Trophoblast cell (in vitro differentiated cells and primary cell): ENCODE results near the gene CHTF18.
A peak's percentile ranks its signal among the peaks of the same experiment; 100 is the strongest.

Experiments
- DNase-seq, 2 donors: peaks; one replicate each; pipeline ENCODE4 v3.0.0-alpha.2; 2016
- H2AFZ ChIP-seq: 2 replicates; pipeline ENCODE4 v1.6.1; 2013; ENCODE audit warnings: low read length, moderate library complexity, mild to moderate bottlenecking; ENCODE audit not compliant: insufficient read depth, poor library complexity
- H2AK5ac ChIP-seq: 2 replicates; pipeline ENCODE4 v1.6.1; 2013; ENCODE audit warnings: mild to moderate bottlenecking, low read length
- H2BK120ac ChIP-seq: 2 replicates; pipeline ENCODE4 v1.6.1; 2013; ENCODE audit warnings: low read length, mild to moderate bottlenecking, moderate library complexity; ENCODE audit not compliant: insufficient read depth, poor library complexity
- H2BK12ac ChIP-seq: 2 replicates; pipeline ENCODE4 v1.6.1; 2013; ENCODE audit warnings: mild to moderate bottlenecking, low read length, moderate library complexity
- H2BK5ac ChIP-seq: 2 replicates; pipeline ENCODE4 v1.6.1; 2013; ENCODE audit warnings: low read length, low read depth, moderate library complexity, mild to moderate bottlenecking; ENCODE audit not compliant: poor library complexity
- H3K14ac ChIP-seq: 2 replicates; pipeline ENCODE4 v1.6.1; 2013; ENCODE audit warnings: mild to moderate bottlenecking, low read length
- H3K18ac ChIP-seq: 2 replicates; pipeline ENCODE4 v1.6.1; 2013; ENCODE audit warnings: mild to moderate bottlenecking, low read length
- H3K23ac ChIP-seq: 2 replicates; pipeline ENCODE4 v1.6.1; 2013; ENCODE audit warnings: low read length
- H3K27ac ChIP-seq: 2 replicates; pipeline ENCODE4 v1.5.1; 2013; ENCODE audit warnings: low read depth, mild to moderate bottlenecking, inconsistent platforms, low read length, moderate library complexity
- H3K27me3 ChIP-seq: 2 replicates; pipeline ENCODE4 v1.6.1; 2013; ENCODE audit warnings: inconsistent platforms, mild to moderate bottlenecking, low read length, moderate library complexity; ENCODE audit not compliant: insufficient read depth
- H3K36me3 ChIP-seq, 2 experiments: 1 replicate in 1 of 2; 2 replicates in 1 of 2; pipeline ENCODE4 v1.6.1; 2013; ENCODE audit warnings: low read length in 2 of 2, mild to moderate bottlenecking in 2 of 2, moderate library complexity in 1 of 2; ENCODE audit not compliant: insufficient read depth in 2 of 2, control insufficient read depth in 1 of 2
- H3K4ac ChIP-seq: 2 replicates; pipeline ENCODE4 v1.6.1; 2013; ENCODE audit warnings: low read depth, mild to moderate bottlenecking, low read length, moderate library complexity
- H3K4me1 ChIP-seq, 2 experiments: 1 replicate in 1 of 2; 2 replicates in 1 of 2; pipeline ENCODE4 v1.6.1; 2013; ENCODE audit warnings: low read length in 2 of 2, mild to moderate bottlenecking in 2 of 2, moderate library complexity in 1 of 2; ENCODE audit not compliant: insufficient read depth in 2 of 2, control insufficient read depth in 1 of 2
- H3K4me2 ChIP-seq: 2 replicates; pipeline ENCODE4 v1.6.1; 2013; ENCODE audit warnings: inconsistent platforms, mild to moderate bottlenecking, low read length, moderate library complexity
- H3K4me3 ChIP-seq: 2 replicates; pipeline ENCODE4 v1.5.1; 2013; ENCODE audit warnings: mild to moderate bottlenecking, low read depth, low read length, inconsistent platforms
- H3K79me1 ChIP-seq: one replicate; pipeline ENCODE4 v1.6.1; 2013; ENCODE audit warnings: low read length
- H3K79me2 ChIP-seq: 2 replicates; pipeline ENCODE4 v1.6.1; 2013; ENCODE audit warnings: low read length, mild to moderate bottlenecking; ENCODE audit not compliant: control insufficient read depth, insufficient read depth, poor library complexity
- H3K9ac ChIP-seq: 2 replicates; pipeline ENCODE4 v1.6.1; 2013; ENCODE audit warnings: mild to moderate bottlenecking, low read length
- H3K9me3 ChIP-seq: 2 replicates; pipeline ENCODE4 v1.6.1; 2013; ENCODE audit warnings: low read depth, mild to moderate bottlenecking, control low read depth, inconsistent platforms, low read length; ENCODE audit not compliant: insufficient read depth
- H4K12ac ChIP-seq: 2 replicates; pipeline ENCODE4 v1.6.1; 2013; ENCODE audit warnings: low read depth, mild to moderate bottlenecking, low read length, moderate library complexity
- H4K8ac ChIP-seq: 2 replicates; pipeline ENCODE4 v1.6.1; 2013; ENCODE audit warnings: low read depth, mild to moderate bottlenecking, low read length, moderate library complexity
- H4K91ac ChIP-seq: one replicate; pipeline ENCODE4 v1.6.1; 2013; ENCODE audit warnings: low read depth, mild to moderate bottlenecking, low read length, moderate library complexity
- WGBS: extraction: QIAGEN DNeasy Blood & Tissue Kit; methylation state at CpG from one replicate; pipeline ENCODE4 v1.1.7; 2013; ENCODE audit warnings: missing lambda C conversion rate; ENCODE audit not compliant: insufficient read length, insufficient coverage; ENCODE audit errors: extremely low coverage; 5-methylcytosine and 5-hydroxymethylcytosine counted together

Gene CHTF18

GRCh38 chr16:799948-800833 is 11.8 kb downstream of the CHTF18 start, which contains the start of gene GNG13:
Gene GNG13 (minus strand): TSS chr16:800734. CDS start chr16:799077, 1,657 bp downstream.
- no peak within 1 kb of the TSS for H3K9ac ChIP-seq
- H3K4me2 ChIP-seq, result peak within 1 kb of the TSS; percentile 38
- no peak within 1 kb of the TSS for H4K8ac ChIP-seq
- WGBS, result no CpG with 5 or more reads among the region's 57 CpGs
- no peaks in the 10 kb centered on the region for H3K27me3 ChIP-seq
- no peak within 1 kb of the TSS for H2AK5ac ChIP-seq
- H4K91ac ChIP-seq, result no peak within 1 kb of the TSS
- no peak within 1 kb of the TSS for H2BK5ac ChIP-seq
- H2BK12ac ChIP-seq, result no peak within 1 kb of the TSS
- H3K79me1 ChIP-seq, result no peaks in the 10 kb centered on the region
- DNase-seq, result no peak
- no peak within 1 kb of the TSS for H3K27ac ChIP-seq
- no peak within 1 kb of the TSS for H2BK120ac ChIP-seq
- no peaks in the 10 kb centered on the region for H3K79me2 ChIP-seq
- no peak within 1 kb of the TSS for H3K14ac ChIP-seq
- peaks cover 7 to 10% of the 10 kb centered on the region in 2 experiments for H3K4me1 ChIP-seq
- no peak within 1 kb of the TSS for H3K23ac ChIP-seq
- no peaks in the 10 kb centered on the region for H3K9me3 ChIP-seq
- peaks cover 21 to 22% of the 10 kb centered on the region in 2 experiments for H3K36me3 ChIP-seq
- peak within 1 kb of the TSS; percentile 37 for H3K4me3 ChIP-seq
- peak within 1 kb of the TSS; percentile 18 for H2AFZ ChIP-seq
- H3K4ac ChIP-seq, result no peak within 1 kb of the TSS
- H3K18ac ChIP-seq, result no peak within 1 kb of the TSS
- no peak within 1 kb of the TSS for H4K12ac ChIP-seq

- no peak overlapping the region for H2BK12ac ChIP-seq
- WGBS, result no CpG with 5 or more reads among the region's 17 CpGs
- DNase-seq, result no peak
Observed at GRCh38 chr16:800834-801511, 12.6 kb downstream of the CHTF18 start.

DNA sequence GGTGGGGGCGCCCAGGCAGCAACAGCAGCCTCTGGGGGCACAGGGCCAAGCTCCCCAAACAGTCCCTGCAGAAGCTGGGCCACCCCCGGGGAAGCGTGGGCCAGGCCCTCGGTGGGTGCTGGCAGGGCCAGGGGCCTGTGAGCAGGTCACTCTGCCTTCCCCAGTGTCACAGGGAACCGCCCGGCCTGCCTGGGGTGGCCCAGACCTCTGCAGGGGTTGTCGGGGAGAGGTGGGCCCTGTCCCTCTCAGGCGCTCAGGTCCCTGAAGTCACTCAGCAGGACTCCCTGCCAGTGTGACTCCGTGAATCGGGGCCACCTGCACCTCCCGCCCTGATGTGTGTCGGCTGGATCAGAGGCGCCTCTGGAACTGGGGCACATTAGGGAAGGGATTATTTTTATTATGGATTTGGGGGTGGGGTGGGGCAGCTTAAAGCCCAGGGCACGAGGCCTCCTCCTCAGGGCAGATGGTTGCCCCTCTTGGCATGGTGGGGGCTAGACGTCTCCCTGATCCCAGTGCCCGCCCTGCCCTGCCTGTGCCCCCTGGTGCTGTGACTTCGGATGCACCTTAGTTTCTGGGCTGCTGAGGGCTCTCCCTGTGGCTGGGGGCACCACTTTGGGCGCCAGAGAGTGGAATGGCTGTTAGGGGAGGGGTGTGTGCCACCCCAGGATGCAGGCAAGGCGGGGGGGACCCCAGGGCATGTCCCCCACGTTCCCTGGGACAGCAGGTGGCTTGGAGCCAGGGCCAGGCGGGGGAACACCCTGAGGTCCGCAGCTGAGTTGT is 13.4 kb downstream of the CHTF18 start:
- Histone ChIP-seq H3K4me2 (no peak overlapping the region), H2AFZ (no peak overlapping the region), H3K36me3 (peaks cover 9 to 11% of the 10 kb centered on the region in 2 experiments), H3K4ac (no peak overlapping the region), H3K23ac (no peak overlapping the region), H3K9ac (no peak overlapping the region), H3K27ac (no peak overlapping the region), H3K79me2 (no peaks in the 10 kb centered on the region), H4K12ac (no peak overlapping the region), H3K4me1 (peaks cover 7 to 10% of the 10 kb centered on the region in 2 experiments), H3K18ac (no peak overlapping the region), H3K79me1 (no peaks in the 10 kb centered on the region), H3K9me3 (no peaks in the 10 kb centered on the region), H3K14ac (no peak overlapping the region), H2BK5ac (no peak overlapping the region), H3K4me3 (no peak overlapping the region), H4K8ac (no peak overlapping the region), H4K91ac (no peak overlapping the region), H3K27me3 (no peaks in the 10 kb centered on the region), H2AK5ac (no peak overlapping the region), H2BK12ac (no peak overlapping the region), H2BK120ac (no peak overlapping the region)
- no peak for DNase-seq
- no CpG with 5 or more reads among the region's 22 CpGs for WGBS

More at GRCh38 chr16:800834-801511, 12.6 kb downstream of the CHTF18 start:
- Histone ChIP-seq H4K8ac (no peak overlapping the region), H3K79me2 (no peaks in the 10 kb centered on the region), H3K4me3 (no peak overlapping the region), H3K79me1 (no peaks in the 10 kb centered on the region), H3K9me3 (no peaks in the 10 kb centered on the region), H2BK5ac (no peak overlapping the region), H3K14ac (no peak overlapping the region), H3K23ac (no peak overlapping the region), H3K4ac (no peak overlapping the region), H3K4me2 (no peak overlapping the region), H4K91ac (no peak overlapping the region), H3K9ac (no peak overlapping the region), H3K27me3 (no peaks in the 10 kb centered on the region), H2AK5ac (no peak overlapping the region), H2AFZ (no peak overlapping the region), H3K4me1 (peaks cover 7 to 10% of the 10 kb centered on the region in 2 experiments), H3K27ac (no peak overlapping the region), H2BK120ac (no peak overlapping the region), H4K12ac (no peak overlapping the region), H3K36me3 (peaks cover 16 to 18% of the 10 kb centered on the region in 2 experiments), H3K18ac (no peak overlapping the region)

DNA sequence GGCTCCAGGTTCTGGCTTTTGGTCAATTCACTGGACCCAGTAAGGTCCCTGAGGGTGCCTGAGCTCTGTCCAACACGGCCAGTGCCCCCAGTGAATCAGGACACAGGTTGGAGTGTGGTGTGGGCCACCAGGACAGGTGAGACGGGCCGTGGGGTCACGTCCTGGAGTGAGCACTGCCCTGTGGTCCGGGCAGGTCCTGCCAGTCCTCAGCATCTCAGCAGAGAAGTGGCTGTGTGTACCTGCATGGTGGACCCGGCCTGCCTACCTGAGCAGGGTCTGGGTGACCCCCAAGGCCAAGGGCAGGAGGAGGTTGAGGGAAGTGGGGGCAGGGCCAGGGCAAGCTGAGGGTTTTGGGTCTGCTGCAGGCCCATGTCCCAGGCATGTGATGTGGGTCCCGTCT is 14.0 kb downstream of the CHTF18 start:
- no peak overlapping the region for H2BK5ac ChIP-seq
- no peak overlapping the region for H3K23ac ChIP-seq
- H3K79me1 ChIP-seq, result peaks cover 4% of the 10 kb centered on the region
- no peaks in the 10 kb centered on the region for H3K9me3 ChIP-seq
- no peak for DNase-seq
- H3K18ac ChIP-seq, result no peak overlapping the region
- no peak overlapping the region for H2BK120ac ChIP-seq
- H4K91ac ChIP-seq, result no peak overlapping the region
- H4K8ac ChIP-seq, result no peak overlapping the region
- H3K9ac ChIP-seq, result no peak overlapping the region
- H3K4me1 ChIP-seq, result peaks cover 7 to 10% of the 10 kb centered on the region in 2 experiments
- no peak overlapping the region for H3K4me3 ChIP-seq
- H3K36me3 ChIP-seq, result peaks cover 4 to 5% of the 10 kb centered on the region in 2 experiments
- no peak overlapping the region for H3K27ac ChIP-seq
- H3K4me2 ChIP-seq, result no peak overlapping the region
- H4K12ac ChIP-seq, result no peak overlapping the region
- H3K14ac ChIP-seq, result no peak overlapping the region
- no peak overlapping the region for H2AFZ ChIP-seq
- H2BK12ac ChIP-seq, result no peak overlapping the region
- no peak overlapping the region for H3K4ac ChIP-seq
- H3K79me2 ChIP-seq, result peaks cover 4% of the 10 kb centered on the region
- no peak overlapping the region for H2AK5ac ChIP-seq
- H3K27me3 ChIP-seq, result no peaks in the 10 kb centered on the region
- WGBS, result no CpG with 5 or more reads among the region's 7 CpGs
